GM13976 (cell line): ENCODE measurements around the gene XPC.
A peak's percentile ranks its signal among the peaks of the same experiment; 100 is the strongest.
"Not testable (repeated sequence)": the region's sequence is repeated elsewhere in the genome, so short reads cannot be mapped to it uniquely, and the experiment has no call there.

ENCODE experiments used
- DNase-seq: peaks from one replicate; pipeline ENCODE4 v3.0.0; 2012; ENCODE audit warnings: low spot score
- CTCF ChIP-seq: IDR thresholded peaks from 2 replicates; pipeline ENCODE4 v1.5.1; 2012; ENCODE audit warnings: borderline replicate concordance, mild to moderate bottlenecking; ENCODE audit not compliant: insufficient read depth; ENCODE audit errors: extremely low read depth, missing control alignments, control extremely low read depth
- in situ Hi-C: fragments of 300-500 bp; cut with MboI; formaldehyde crosslinking; loops from one replicate; pipeline ENCODE4 v1.12.0; 2022; ENCODE audit warnings: low sequenced_read_pairs, mixed read lengths, inconsistent platforms; ENCODE audit not compliant: unreplicated experiment

The XPC gene

GRCh38 chr3:14124615-14125192 is 53.7 kb downstream of the XPC start, which contains the start of the genes CHCHD4 and TMEM43:
Gene CHCHD4, minus strand, starts transcription at chr3:14124870. Its CDS starts 194 bp downstream, at chr3:14124676.
Gene TMEM43, plus strand, starts transcription at chr3:14125052. Its CDS starts 142 bp downstream, at chr3:14125194.
- in situ Hi-C loops = no loop called here
- peak; percentile 100 for DNase-seq
- no peak for TF ChIP-seq CTCF

- no peak for TF ChIP-seq CTCF
- DNase-seq = peak; percentile 82
- in situ Hi-C loops = no loop called here
Measured at GRCh38 chr3:14124223-14124614, 54.2 kb downstream of the XPC start.

GRCh38 chr3:14123308-14124222 is 54.8 kb downstream of the XPC start:
- in situ Hi-C loops = no loop called here

GRCh38 chr3:14122301-14122700 is 56.1 kb downstream of the XPC start:
- in situ Hi-C loops = no loop called here
- no peak for TF ChIP-seq CTCF
- no peak for DNase-seq

More at GRCh38 chr3:14123308-14124222, 54.8 kb downstream of the XPC start:
- DNase-seq = no peak
- no peak for TF ChIP-seq CTCF

GRCh38 chr3:14121859-14122258 is 56.5 kb downstream of the XPC start:
- in situ Hi-C loops = no loop called here
- TF ChIP-seq CTCF = no peak
- no peak for DNase-seq

GRCh38 chr3:14120921-14121448 is 57.4 kb downstream of the XPC start:
- in situ Hi-C loops = not testable (repeated sequence)

More at GRCh38 chr3:14120921-14121448, 57.4 kb downstream of the XPC start:
- not testable (repeated sequence) for DNase-seq
